K562 (cell line): Measurements from ENCODE around the gene POP7. TPM values are rescaled to one million over a fixed set of nuclear protein-coding genes. Genes with fewer than 3 reads are reported as not detected.

Source experiments
- ATAC-seq: fragments of 200-7000 bp; cut with Tn5 transposase; 3 replicates; pipeline ENCODE4 v1.9.1; 2020; ENCODE audit warnings: moderate library complexity
- BruUV-seq: library from RNA; stranded (reverse); fragments of 400-500 nt; replicated peaks from 2 replicates; lab custom pipeline; 2021; lab: Mats Ljungman, UMichigan
- CTCF ChIA-PET: fragments of 300-600 bp; formaldehyde crosslinking; extraction: SDS; loops from one replicate; lab custom pipeline; 2021; ENCODE audit warnings: low intra/inter-chr PET ratio; lab: Yijun Ruan, JAX
- POLR2A ChIA-PET: fragments of 300-600, 350-650 bp; sonication (Branson Sonifier 250); formaldehyde crosslinking; extraction: SDS; loops from one replicate; lab custom pipeline; 2021; ENCODE audit warnings: antibody characterized with exemption, inconsistent platforms; lab: Yijun Ruan, JAX
- DNase-seq, 4 experiments: peaks; one replicate each; pipeline versions ENCODE4 v3.0.0 to v3.0.0-alpha.2; 2011 to 2018; ENCODE audit warnings: low spot score in 3 of 4, mixed read lengths in 3 of 4; ENCODE audit errors: extremely low read depth in 1 of 4
- FAIRE-seq: peaks from 2 replicates; lab custom pipeline; 2011; peaks lifted over from hg19 to GRCh38; lab: Jason Lieb, UNC
- H2AFZ ChIP-seq: 2 replicates; pipeline ENCODE4 v1.6.0; 2011; ENCODE audit warnings: low read depth, low read length, control low read depth, inconsistent platforms
- H3K27ac ChIP-seq: fragments of 200-600 bp; 3 replicates; pipeline ENCODE4 v1.8.0; 2011; ENCODE audit warnings: low read depth, mild to moderate bottlenecking, control low read depth, inconsistent platforms, low read length, moderate library complexity, mixed read lengths; ENCODE audit errors: extremely low read depth
- H3K27me3 ChIP-seq, 2 experiments: fragments of 300-600 bp in 1 of 2; 2 replicates in 1 of 2; 3 replicates in 1 of 2; pipeline versions ENCODE4 v1.6.0 to v1.8.0; 2011; ENCODE audit warnings: inconsistent platforms in 2 of 2, low read length in 2 of 2, mild to moderate bottlenecking in 1 of 2, mixed read lengths in 1 of 2, moderate library complexity in 1 of 2; ENCODE audit not compliant: control insufficient read depth in 2 of 2, insufficient read depth in 2 of 2
- H3K36me3 ChIP-seq: fragments of 300-600 bp; 3 replicates; pipeline ENCODE4 v1.8.0; 2011; ENCODE audit warnings: mild to moderate bottlenecking, low read length, inconsistent platforms; ENCODE audit not compliant: control insufficient read depth, insufficient read depth
- H3K4me1 ChIP-seq, 2 experiments: fragments of 200-600 bp in 1 of 2; replicated peaks in 1 of 2; 2 replicates in 1 of 2; 3 replicates in 1 of 2; pipeline versions ENCODE4 v1.5.1 to v1.8.0; 2011; ENCODE audit warnings: inconsistent platforms in 2 of 2, low read length in 2 of 2, mild to moderate bottlenecking in 1 of 2, mixed read lengths in 1 of 2, moderate library complexity in 1 of 2; ENCODE audit not compliant: control insufficient read depth in 2 of 2, insufficient read depth in 2 of 2
- H3K4me2 ChIP-seq: 2 replicates; pipeline ENCODE4 v1.6.1; 2011; ENCODE audit warnings: low read length, control low read depth, inconsistent platforms, mixed read lengths; ENCODE audit not compliant: insufficient read depth
- H3K4me3 ChIP-seq: fragments of 200-600 bp; sonication (generic), shearing (Covaris generic); 2 replicates; pipeline ENCODE4 v1.5.1; 2016; ENCODE audit warnings: control low read depth, inconsistent platforms
- H3K79me2 ChIP-seq: fragments of 200-600 bp; 3 replicates; pipeline ENCODE4 v1.8.0; 2011; ENCODE audit warnings: low read length, inconsistent platforms; ENCODE audit not compliant: control insufficient read depth, insufficient read depth
- H3K9ac ChIP-seq, 2 experiments: 2 replicates each; pipeline versions ENCODE4 v1.6.0 to v1.6.1; 2011; ENCODE audit warnings: low read depth in 2 of 2, low read length in 2 of 2, control low read depth in 1 of 2, inconsistent platforms in 1 of 2, mild to moderate bottlenecking in 1 of 2, mixed read lengths in 1 of 2; ENCODE audit not compliant: insufficient read depth in 1 of 2
- H3K9me1 ChIP-seq: one replicate; pipeline ENCODE4 v1.6.0; 2011; ENCODE audit warnings: inconsistent platforms, mild to moderate bottlenecking, low read length, moderate library complexity; ENCODE audit not compliant: control insufficient read depth, insufficient read depth
- H3K9me3 ChIP-seq: replicated peaks from 2 replicates; pipeline ENCODE4 v1.5.1; 2011; ENCODE audit warnings: low read depth, low read length, inconsistent platforms; ENCODE audit not compliant: control insufficient read depth, insufficient read depth
- H4K20me1 ChIP-seq: replicated peaks from 2 replicates; pipeline ENCODE4 v1.6.1; 2011; ENCODE audit warnings: low read length, inconsistent platforms, mixed read lengths; ENCODE audit not compliant: control insufficient read depth, insufficient read depth
- DMBX1 ChIP-seq: fragments of 250-450 bp; sonication (Bioruptor Pico); IDR thresholded peaks from 2 replicates; pipeline ENCODE4 v1.8.0; 2022; ENCODE audit warnings: inconsistent platforms, mild to moderate bottlenecking, moderate library complexity, borderline replicate concordance
- MAX ChIP-seq: sonication (generic); formaldehyde crosslinking; IDR thresholded peaks from 2 replicates; pipeline ENCODE4 v1.9.0; 2022; ENCODE audit warnings: mild to moderate bottlenecking, missing genetic modification reagents
- ZNF12 ChIP-seq: sonication (generic); formaldehyde crosslinking; IDR thresholded peaks from 2 replicates; pipeline ENCODE4 v1.4.0; 2020; ENCODE audit warnings: mild to moderate bottlenecking, missing genetic modification reagents
- ZNF24 ChIP-seq: fragments of 450-650 bp; IDR thresholded peaks from 2 replicates; pipeline ENCODE4 v1.6.1; 2016
- WGBS: fragments of 100-300 bp; shearing (Covaris generic); methylation state at CpG from one replicate; pipeline ENCODE4 v1.1.6; 2016; ENCODE audit warnings: low coverage, mixed read lengths; ENCODE audit not compliant: insufficient coverage; ENCODE audit errors: missing lambda C conversion rate; 5-methylcytosine and 5-hydroxymethylcytosine counted together
- in situ Hi-C: fragments of 300-500 bp; cut with MboI; formaldehyde crosslinking; loops from 4 replicates; pipeline ENCODE4 v1.15.0; 2018; ENCODE audit warnings: inconsistent platforms, mixed read lengths
- intact Hi-C: fragments of 100-400 bp; cut with micrococcal nuclease; formaldehyde crosslinking; loops from 2 replicates; pipeline ENCODE4 v1.14.2; 2022
- polyA plus RNA-seq, 8 experiments: library from polyadenylated mRNA; depleted of rRNA in 4 of 8; stranded (reverse) in 5 of 8; unstranded in 3 of 8; fragments of >200 nt; fragmentation: Nextera tagmentation in 2 of 8; fragmentation: Illumina TruSeq in 1 of 8; extraction: Ambion mirVana in 2 of 8; extraction: Trizol in 1 of 8; gene quantifications; 2 replicates each; pipeline versions ENCODE4 v1.2.1 to v1.2.3, GENCODE V29; 2011 to 2014; ENCODE audit warnings: inconsistent platforms in 1 of 8, missing spikeins in 1 of 8
- total RNA-seq, 7 experiments: library from RNA; depleted of rRNA in 6 of 7; stranded (reverse); fragments of >200 nt in 6 of 7; fragmentation: Illumina TruSeq in 2 of 7; extraction: Trizol in 2 of 7; gene quantifications; 2 replicates each; pipeline versions ENCODE4 v1.2.1 to v1.2.3, GENCODE V29; 2011 to 2021; ENCODE audit warnings: low replicate concordance in 1 of 7

POP7 gene
- total and polyA plus RNA-seq, 9 of the 15 experiments (the other 6 are each of a cell fraction or from before 2014, with no cell fraction given): 11.5 to 163 (median 68.9) TPM

GRCh38 chr7:100721505-100721812, 15.5 kb downstream of the POP7 start:
- no peaks in the 10 kb centered on the region for H3K36me3 ChIP-seq
- no peak overlapping the region for H3K27ac ChIP-seq
- FAIRE-seq: no peak
- H4K20me1 ChIP-seq: no peaks in the 10 kb centered on the region
- no peak overlapping the region for H3K4me3 ChIP-seq
- peak; percentile 24 for ATAC-seq
- no peak overlapping the region for H2AFZ ChIP-seq
- DNase-seq: no peak
- TF ChIP-seq DMBX1 (CRISPR knock-in tag): no peak
- peak; percentile 43; the same call in 1 of the 2 replicates for TF ChIP-seq ZNF12
- CTCF ChIA-PET: interaction anchor here (0.6 kb wide), 1 partner anchor 116 kb away, joined by 3 read pairs; no protein-coding TSS in a partner anchor
- no peaks in the 10 kb centered on the region for H3K79me2 ChIP-seq
- peaks cover 4% of the 10 kb centered on the region; the same call in 1 of the 2 replicates for H3K9me3 ChIP-seq
- BruUV-seq: no TSS peak
- WGBS: 20% methylated on average over 7 of the region's 8 CpGs
- peaks cover 6 to 30% of the 10 kb centered on the region in 2 experiments; a peak in 3 of 5 replicates for H3K4me1 ChIP-seq
- no peaks in the 10 kb centered on the region for H3K9me1 ChIP-seq
- peaks cover 2 to 12% of the 10 kb centered on the region in 2 experiments; a peak in 3 of 5 replicates for H3K27me3 ChIP-seq
- in situ Hi-C loops (no loop called here), intact Hi-C loops (loop anchor here (10.0 kb wide), 1 partner anchor 317 kb away; no protein-coding TSS in a partner anchor)
- peak overlapping the region in 1 of 2 experiments; percentile 79; a peak in 2 of 4 replicates for H3K9ac ChIP-seq
- H3K4me2 ChIP-seq: no peak overlapping the region; the same call in 1 of the 2 replicates
- POLR2A ChIA-PET: interaction anchor here (0.5 to 2.8 kb wide), 5 partner anchors 10 to 74 kb away, joined by 3 to 8 read pairs (median 4); partner anchors contain the start of gene POP7

GRCh38 chr7:100722480-100723212, 16.7 kb downstream of the POP7 start:
- H3K9me1 ChIP-seq: no peaks in the 10 kb centered on the region
- no peaks in the 10 kb centered on the region for H3K79me2 ChIP-seq
- H3K4me3 ChIP-seq: no peak overlapping the region
- H3K27me3 ChIP-seq: peaks cover 0 to 12% of the 10 kb centered on the region in 2 experiments; a peak in 2 of 5 replicates
- BruUV-seq: no TSS peak
- DNase-seq: no peak
- H3K4me1 ChIP-seq: peaks cover 6 to 30% of the 10 kb centered on the region in 2 experiments; a peak in 3 of 5 replicates
- H4K20me1 ChIP-seq: no peaks in the 10 kb centered on the region
- no peaks in the 10 kb centered on the region for H3K36me3 ChIP-seq
- H3K4me2 ChIP-seq: no peak overlapping the region
- peak; percentile 90 for TF ChIP-seq ZNF24
- TF ChIP-seq MAX (CRISPR knock-in tag): no peak
- peaks cover 3% of the 10 kb centered on the region; the same call in 1 of the 2 replicates for H3K9me3 ChIP-seq
- H3K9ac ChIP-seq: peak overlapping the region in 1 of 2 experiments; percentile 79; a peak in 2 of 4 replicates
- WGBS: 55% methylated on average over 16 of the region's 17 CpGs
- intact Hi-C loops: loop anchor here (10.0 kb wide), 1 partner anchor 318 kb away; no protein-coding TSS in a partner anchor
- no peak for ATAC-seq
- H3K27ac ChIP-seq: no peak overlapping the region
- POLR2A ChIA-PET: interaction anchor here (2.1 to 2.8 kb wide), 2 partner anchors 11 to 17 kb away, joined by 7 to 8 read pairs; partner anchors contain the start of gene POP7
- no peak overlapping the region for H2AFZ ChIP-seq
- in situ Hi-C loops: no loop called here
- FAIRE-seq: no peak
- CTCF ChIA-PET: no interaction called here
